ENCODE results near the gene UBQLN2. TPM values are rescaled to one million over a fixed set of nuclear protein-coding genes. Genes with fewer than 3 reads are reported as not detected.
"Not testable (repeated sequence)": the region's sequence is repeated elsewhere in the genome, so short reads cannot be mapped to it uniquely, and the experiment has no call there.

Gene UBQLN2
- 38.3 and 41.3 TPM in 2 replicates for total RNA-seq

GRCh38 chrX:56563231-56564161 is at the start of gene UBQLN2:
Gene UBQLN2, plus strand, starts transcription at chrX:56563627. Its CDS starts 247 bp downstream, at chrX:56563874.
- DNase-seq (ENCODE audit: low spot score), result peak; percentile 67
- H3K27me3 Mint-ChIP-seq (ENCODE audit: insufficient read depth), result no peaks in the 10 kb centered on the region
- intact Hi-C loops (cut with micrococcal nuclease), result loop anchor here (1.0 to 5.0 kb wide), 10 partner anchors 15 to 1401 kb away; partner anchors contain the start of gene RRAGB
- H3K4me1 Mint-ChIP-seq (ENCODE audit: low read depth), result peaks cover 12% of the 10 kb centered on the region
- peak within 1 kb of the TSS; percentile 97 for H3K27ac Mint-ChIP-seq
- no peaks in the 10 kb centered on the region for H3K9me3 Mint-ChIP-seq
- H3K4me3 Mint-ChIP-seq, result peak within 1 kb of the TSS; percentile 88
- peaks cover 19% of the 10 kb centered on the region for H3K36me3 Mint-ChIP-seq (ENCODE audit: low read depth)

GRCh38 chrX:56519642-56520041 is 43.8 kb upstream of the UBQLN2 start:
- no peak overlapping the region for H3K27ac Mint-ChIP-seq
- H3K9me3 Mint-ChIP-seq, result peaks cover 7% of the 10 kb centered on the region
- H3K4me1 Mint-ChIP-seq (ENCODE audit: low read depth), result no peaks in the 10 kb centered on the region
- H3K27me3 Mint-ChIP-seq (ENCODE audit: insufficient read depth), result no peaks in the 10 kb centered on the region
- intact Hi-C loops (cut with micrococcal nuclease), result no loop called here
- H3K36me3 Mint-ChIP-seq (ENCODE audit: low read depth), result peaks cover 2% of the 10 kb centered on the region
- no peak overlapping the region for H3K4me3 Mint-ChIP-seq
- DNase-seq (ENCODE audit: low spot score), result no peak

- intact Hi-C loops (cut with micrococcal nuclease); DNase-seq (ENCODE audit: low spot score); H3K27me3 Mint-ChIP-seq (ENCODE audit: insufficient read depth); H3K9me3 Mint-ChIP-seq; H3K36me3 Mint-ChIP-seq (ENCODE audit: low read depth); H3K27ac Mint-ChIP-seq; H3K4me1 Mint-ChIP-seq (ENCODE audit: low read depth); H3K4me3 Mint-ChIP-seq: not testable (repeated sequence)
Observed at GRCh38 chrX:56529482-56530007, 33.9 kb upstream of the UBQLN2 start.

GRCh38 chrX:56530011-56530410 is 33.4 kb upstream of the UBQLN2 start:
- H3K4me3 Mint-ChIP-seq, result no peak overlapping the region
- intact Hi-C loops (cut with micrococcal nuclease), result no loop called here
- peaks cover 3% of the 10 kb centered on the region for H3K9me3 Mint-ChIP-seq
- no peak for DNase-seq (ENCODE audit: low spot score)
- H3K4me1 Mint-ChIP-seq (ENCODE audit: low read depth), result no peaks in the 10 kb centered on the region
- no peak overlapping the region for H3K27ac Mint-ChIP-seq
- peaks cover 2% of the 10 kb centered on the region for H3K27me3 Mint-ChIP-seq (ENCODE audit: insufficient read depth)
- peaks cover 2% of the 10 kb centered on the region for H3K36me3 Mint-ChIP-seq (ENCODE audit: low read depth)

- Mint-ChIP-seq H3K4me3 (no peak overlapping the region), H3K27ac (no peak overlapping the region), H3K36me3 (ENCODE audit: low read depth) (peaks cover 2% of the 10 kb centered on the region), H3K4me1 (ENCODE audit: low read depth) (peaks cover 7% of the 10 kb centered on the region), H3K27me3 (ENCODE audit: insufficient read depth) (no peaks in the 10 kb centered on the region), H3K9me3 (peaks cover 26% of the 10 kb centered on the region)
- intact Hi-C loops (cut with micrococcal nuclease), result no loop called here
- DNase-seq (ENCODE audit: low spot score), result no peak
Observed at GRCh38 chrX:56550667-56551066, 12.8 kb upstream of the UBQLN2 start.

- H3K27ac Mint-ChIP-seq, result no peak overlapping the region
- no peak for DNase-seq (ENCODE audit: low spot score)
- no peaks in the 10 kb centered on the region for H3K36me3 Mint-ChIP-seq (ENCODE audit: low read depth)
- intact Hi-C loops (cut with micrococcal nuclease), result no loop called here
- H3K9me3 Mint-ChIP-seq, result peaks cover 11% of the 10 kb centered on the region
- H3K4me1 Mint-ChIP-seq (ENCODE audit: low read depth), result peaks cover 3% of the 10 kb centered on the region
- H3K4me3 Mint-ChIP-seq, result no peak overlapping the region
- H3K27me3 Mint-ChIP-seq (ENCODE audit: insufficient read depth), result peaks cover 2% of the 10 kb centered on the region
Observed at GRCh38 chrX:56554870-56555269, 8.6 kb upstream of the UBQLN2 start.

GRCh38 chrX:56557376-56557929 is 6.0 kb upstream of the UBQLN2 start:
- Mint-ChIP-seq H3K4me3 (no peak overlapping the region), H3K27me3 (ENCODE audit: insufficient read depth) (peaks cover 2% of the 10 kb centered on the region), H3K36me3 (ENCODE audit: low read depth) (no peaks in the 10 kb centered on the region), H3K4me1 (ENCODE audit: low read depth) (no peaks in the 10 kb centered on the region), H3K27ac (no peak overlapping the region), H3K9me3 (no peaks in the 10 kb centered on the region)
- intact Hi-C loops (cut with micrococcal nuclease), result no loop called here
- DNase-seq (ENCODE audit: low spot score), result no peak

- DNase-seq (ENCODE audit: low spot score), result peak; percentile 2
- H3K4me3 Mint-ChIP-seq, result peak overlapping the region; percentile 88
- H3K27me3 Mint-ChIP-seq (ENCODE audit: insufficient read depth), result no peaks in the 10 kb centered on the region
- H3K9me3 Mint-ChIP-seq, result no peaks in the 10 kb centered on the region
- H3K27ac Mint-ChIP-seq, result peak overlapping the region; percentile 97
- H3K36me3 Mint-ChIP-seq (ENCODE audit: low read depth), result peaks cover 25% of the 10 kb centered on the region
- intact Hi-C loops (cut with micrococcal nuclease), result loop anchor here (1.0 to 5.0 kb wide), 7 partner anchors 14 to 1402 kb away; partner anchors contain the start of gene RRAGB
- peaks cover 18% of the 10 kb centered on the region for H3K4me1 Mint-ChIP-seq (ENCODE audit: low read depth)
Observed at GRCh38 chrX:56564164-56564885, 898 bp downstream of the UBQLN2 start.

GRCh38 chrX:56564921-56565840 is 1.8 kb downstream of the UBQLN2 start:
- H3K27ac Mint-ChIP-seq, result peak overlapping the region; percentile 97
- peak overlapping the region; percentile 88 for H3K4me3 Mint-ChIP-seq
- intact Hi-C loops (cut with micrococcal nuclease), result loop anchor here (1.0 to 5.0 kb wide), 8 partner anchors 14 to 1403 kb away; partner anchors contain the start of genes FAAH2 and RRAGB
- peaks cover 24% of the 10 kb centered on the region for H3K4me1 Mint-ChIP-seq (ENCODE audit: low read depth)
- peaks cover 29% of the 10 kb centered on the region for H3K36me3 Mint-ChIP-seq (ENCODE audit: low read depth)
- no peaks in the 10 kb centered on the region for H3K27me3 Mint-ChIP-seq (ENCODE audit: insufficient read depth)
- H3K9me3 Mint-ChIP-seq, result no peaks in the 10 kb centered on the region
- no peak for DNase-seq (ENCODE audit: low spot score)

GRCh38 chrX:56569378-56570057 is 6.1 kb downstream of the UBQLN2 start:
- peaks cover 50% of the 10 kb centered on the region for H3K4me1 Mint-ChIP-seq (ENCODE audit: low read depth)
- H3K27ac Mint-ChIP-seq, result no peak overlapping the region
- no peak for DNase-seq (ENCODE audit: low spot score)
- no peaks in the 10 kb centered on the region for H3K27me3 Mint-ChIP-seq (ENCODE audit: insufficient read depth)
- intact Hi-C loops (cut with micrococcal nuclease), result loop anchor here (5.0 kb wide), 1 partner anchor 718 kb away; the partner anchor contains the start of gene FAAH2
- H3K36me3 Mint-ChIP-seq (ENCODE audit: low read depth), result peaks cover 53% of the 10 kb centered on the region
- no peaks in the 10 kb centered on the region for H3K9me3 Mint-ChIP-seq
- no peak overlapping the region for H3K4me3 Mint-ChIP-seq

- no peak overlapping the region for H3K4me3 Mint-ChIP-seq
- H3K9me3 Mint-ChIP-seq, result no peaks in the 10 kb centered on the region
- intact Hi-C loops (cut with micrococcal nuclease), result no loop called here
- H3K27ac Mint-ChIP-seq, result no peak overlapping the region
- peaks cover 54% of the 10 kb centered on the region for H3K36me3 Mint-ChIP-seq (ENCODE audit: low read depth)
- H3K27me3 Mint-ChIP-seq (ENCODE audit: insufficient read depth), result no peaks in the 10 kb centered on the region
- DNase-seq (ENCODE audit: low spot score), result no peak
- H3K4me1 Mint-ChIP-seq (ENCODE audit: low read depth), result peaks cover 57% of the 10 kb centered on the region
Observed at GRCh38 chrX:56572975-56573374, 9.5 kb downstream of the UBQLN2 start.
